ENCODE measurements around the gene ZNF536.
"Not testable (repeated sequence)": the region's sequence is repeated elsewhere in the genome, so short reads cannot be mapped to it uniquely, and the experiment has no call there.

The ZNF536 gene

DNA sequence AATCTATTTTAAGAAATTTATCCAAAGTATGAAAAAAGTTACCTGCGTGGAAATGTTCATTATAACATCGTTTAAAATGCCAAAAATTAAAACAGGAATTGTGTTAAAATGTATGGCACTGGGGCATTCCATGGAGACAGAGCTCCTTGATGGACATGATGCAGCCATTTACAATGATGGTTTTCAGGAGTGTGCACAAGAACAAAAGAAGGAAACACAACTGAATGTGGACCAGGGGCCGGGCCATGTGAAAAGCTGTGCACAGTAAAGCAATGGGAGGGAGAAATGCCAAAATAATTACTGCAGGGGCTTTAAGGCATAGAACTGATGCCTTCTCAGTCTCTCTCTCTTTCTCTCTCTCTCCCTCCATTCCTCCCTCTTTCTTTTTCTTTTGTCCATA, 115.0 kb downstream of the ZNF536 start:
- DNase-seq (ENCODE audit: low spot score): no peak

DNA sequence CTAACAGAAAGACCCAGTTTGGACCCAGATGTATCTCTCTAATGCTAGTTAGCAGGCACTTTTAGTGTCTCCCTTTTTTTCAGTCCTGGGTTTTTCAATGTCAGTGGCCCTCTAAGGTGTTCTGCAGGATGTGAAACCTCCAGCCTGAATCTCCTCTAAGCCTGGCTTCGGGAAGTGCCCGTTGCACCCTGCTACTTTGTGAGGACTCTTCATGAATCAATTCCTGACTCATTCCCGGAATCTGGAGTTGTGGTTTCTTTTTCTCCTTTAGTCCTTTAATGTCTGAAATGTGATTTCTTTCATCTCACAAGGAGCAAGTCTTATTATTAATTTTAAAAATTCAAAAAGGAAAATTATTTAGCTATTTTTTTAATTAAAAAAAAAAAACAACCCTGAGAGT, 116.0 kb downstream of the ZNF536 start:
- no peak for DNase-seq (ENCODE audit: low spot score)

DNA sequence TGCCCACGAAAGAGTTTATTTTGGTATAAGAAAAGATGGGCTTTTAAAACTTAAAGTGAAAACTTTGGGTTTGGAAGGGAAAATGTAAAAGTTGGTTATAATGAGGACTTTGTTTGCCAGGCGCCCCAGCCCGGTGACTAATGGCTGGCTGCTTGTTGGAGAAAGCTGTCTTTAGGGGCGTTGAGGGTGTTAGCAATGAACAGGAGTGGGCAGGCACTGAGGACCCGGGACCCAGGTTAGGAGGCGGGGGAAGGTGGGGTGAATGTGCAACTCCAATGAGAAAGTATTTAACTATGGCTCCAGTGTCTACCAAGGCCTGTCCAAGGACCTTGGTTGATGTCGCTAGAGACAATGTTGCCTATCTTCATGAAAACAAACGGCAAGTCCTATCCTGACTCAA, 118.6 kb downstream of the ZNF536 start:
- no peak for DNase-seq (ENCODE audit: low spot score)

DNA sequence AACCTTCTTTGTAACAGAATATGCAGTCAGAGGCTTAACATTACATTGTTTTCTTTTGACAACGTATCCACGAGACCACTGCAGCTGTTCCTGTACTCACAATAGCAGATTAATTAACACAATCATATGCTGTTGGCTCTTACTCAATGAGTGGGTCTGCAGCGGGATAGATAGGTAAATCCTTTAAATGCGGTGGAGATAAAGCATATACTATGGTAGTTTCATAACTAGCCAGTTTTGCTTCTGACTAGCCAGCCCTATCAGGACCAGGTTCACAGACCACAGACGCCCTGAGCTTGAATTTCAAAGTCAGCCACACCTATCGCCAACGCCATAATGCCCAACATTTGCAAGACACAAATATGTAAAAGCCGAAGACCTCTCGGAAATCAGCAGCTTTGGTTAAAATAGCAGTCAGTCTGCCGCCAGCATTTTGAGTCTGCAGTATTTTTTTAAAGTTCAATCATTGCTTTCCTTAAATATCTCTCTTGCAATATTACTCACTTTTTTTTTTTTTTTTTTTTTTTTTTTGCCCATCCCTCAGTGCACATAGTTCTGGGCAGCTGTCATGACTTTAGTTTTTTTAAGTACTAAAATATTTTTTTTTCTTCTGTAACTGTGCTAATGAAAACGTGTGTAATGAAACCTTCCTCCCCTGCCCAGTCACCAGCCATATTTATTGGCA, 120.5 kb downstream of the ZNF536 start:
- DNase-seq (ENCODE audit: low spot score): no peak

DNA sequence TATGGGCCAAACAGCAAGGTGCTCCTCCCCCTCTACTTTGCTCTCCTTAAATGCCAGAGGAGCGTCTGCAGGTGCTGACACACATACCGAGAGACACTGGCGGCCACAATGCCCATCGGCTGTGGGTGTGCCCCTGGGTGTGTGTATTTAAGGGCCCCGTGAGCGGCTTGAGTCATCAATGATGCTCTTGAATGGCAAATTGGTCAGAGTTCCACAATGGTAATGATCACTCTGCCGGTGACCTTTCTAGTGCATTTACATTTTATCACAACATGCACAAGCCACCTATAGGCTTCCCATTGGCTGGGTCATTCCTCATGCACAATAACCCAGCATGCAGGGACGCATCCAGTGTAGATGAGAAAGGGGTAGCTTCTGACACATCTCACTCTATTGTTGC, 124.8 kb downstream of the ZNF536 start:
- no peak for DNase-seq (ENCODE audit: low spot score)

DNA sequence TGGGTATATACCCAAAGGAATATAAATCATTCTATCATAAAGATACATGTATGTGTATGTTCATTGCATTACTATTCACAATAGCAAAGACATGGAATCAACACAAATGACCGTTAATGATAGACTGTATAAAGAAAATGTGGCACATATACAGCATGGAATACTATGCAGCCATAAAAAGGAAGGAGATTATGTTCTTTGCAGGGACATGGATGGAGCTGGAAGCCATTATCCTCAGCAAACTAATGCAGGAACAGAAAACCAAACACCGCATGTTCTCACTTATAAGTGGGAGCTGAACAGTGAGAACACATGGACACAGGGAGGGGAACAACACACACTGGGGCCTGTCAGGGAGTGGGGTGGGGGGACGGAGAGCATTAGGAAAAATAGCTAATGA, 125.9 kb downstream of the ZNF536 start:
- DNase-seq (ENCODE audit: low spot score): not testable (repeated sequence)

DNA sequence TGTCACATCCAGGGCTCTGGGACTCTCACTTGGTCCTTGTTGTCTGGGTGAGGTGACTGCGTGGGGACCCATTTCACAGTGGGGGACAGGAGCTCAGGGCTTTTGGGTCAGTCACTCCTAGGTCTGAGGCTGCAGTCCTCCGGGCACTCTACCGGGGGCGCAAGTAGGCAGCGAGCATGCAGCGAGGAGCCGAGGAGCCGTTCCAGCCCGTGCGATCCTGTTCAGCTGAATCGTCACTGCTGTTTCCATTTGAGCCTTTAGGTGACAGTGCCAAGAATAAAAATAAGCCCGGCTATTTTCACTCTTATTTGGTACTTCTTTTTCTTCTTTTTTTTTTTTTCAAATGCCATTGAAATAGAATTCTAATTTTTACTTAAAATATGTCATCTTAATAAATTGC, 126.5 kb downstream of the ZNF536 start:
- DNase-seq (ENCODE audit: low spot score): peak; percentile 63

DNA sequence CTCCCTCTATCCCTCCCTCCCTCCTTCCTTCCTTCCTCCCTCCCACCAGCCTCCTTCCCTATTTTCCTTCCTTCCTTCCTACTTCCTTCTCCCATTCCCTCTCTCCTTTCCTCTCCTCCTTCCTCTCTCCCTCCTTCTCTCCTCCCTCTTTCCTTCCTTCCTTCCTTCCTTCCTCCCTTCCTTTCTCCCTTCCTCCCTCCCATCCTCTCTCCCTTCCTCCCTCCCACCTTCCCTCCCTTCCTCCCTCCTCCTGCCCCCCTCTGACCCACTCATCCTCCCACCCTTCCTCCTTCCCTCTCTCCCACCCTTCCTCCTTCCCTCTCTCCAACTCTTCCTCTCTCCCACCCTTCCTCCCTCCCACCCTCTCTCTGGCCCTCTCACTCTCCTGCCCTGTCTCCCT, 132.1 kb downstream of the ZNF536 start:
- DNase-seq (ENCODE audit: low spot score): no peak

DNA sequence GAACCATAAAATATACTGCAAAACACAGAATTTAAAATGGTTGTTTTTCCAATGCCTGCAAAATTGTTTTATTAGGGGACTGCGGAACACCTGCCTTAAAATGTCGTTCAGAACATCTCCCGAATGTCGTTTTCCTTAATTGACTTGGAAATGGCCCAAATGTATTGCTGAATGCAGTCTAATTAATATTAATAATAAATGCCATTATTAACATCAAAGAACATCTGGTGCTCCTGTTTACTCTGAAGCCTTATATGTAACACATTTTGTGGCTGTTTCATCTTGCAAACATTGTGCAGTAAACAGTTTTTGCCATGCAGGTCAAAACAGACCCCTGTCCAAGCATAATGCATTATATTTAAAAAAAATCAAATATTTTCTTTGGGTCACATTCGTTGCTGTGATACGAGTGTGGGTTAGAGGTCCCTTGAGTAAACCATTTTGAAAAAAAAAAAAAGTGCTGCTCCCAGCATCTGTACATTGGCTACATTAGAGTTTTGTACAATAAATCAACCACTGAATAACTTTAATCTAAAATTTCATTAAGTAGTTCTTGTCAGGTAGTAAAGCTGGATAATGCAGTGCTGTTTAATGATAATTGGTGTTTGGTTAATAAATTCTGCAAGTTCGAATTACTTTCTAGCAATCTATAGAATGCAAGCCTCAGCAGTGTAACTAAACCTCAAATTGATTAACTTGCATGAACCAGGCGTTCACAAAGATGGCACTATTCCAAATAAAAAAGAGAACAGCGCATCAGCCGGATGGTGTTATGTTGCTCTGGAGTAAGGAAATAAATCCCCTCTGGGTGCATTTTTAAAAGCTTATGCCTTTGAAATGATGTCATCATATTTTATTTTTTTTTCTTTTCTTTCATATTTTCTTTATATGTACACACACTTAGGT, 140.2 kb downstream of the ZNF536 start:
- no peak for DNase-seq (ENCODE audit: low spot score)

DNA sequence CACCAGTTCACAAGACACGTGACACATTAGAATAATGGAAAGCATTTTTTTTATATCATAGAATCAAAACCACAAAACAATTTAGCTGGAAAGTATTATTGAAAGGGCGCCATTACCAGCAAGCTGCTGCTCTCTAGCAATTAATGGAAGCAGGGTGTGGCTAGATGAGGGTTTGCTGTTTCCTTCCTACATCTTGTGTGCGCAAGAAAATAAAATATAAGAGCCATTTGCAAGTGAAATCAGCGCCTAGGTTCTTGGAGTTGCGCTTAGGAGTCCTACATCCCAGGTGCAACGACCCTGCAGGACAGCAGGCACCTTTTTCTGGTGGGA, 140.9 kb downstream of the ZNF536 start:
- no peak for DNase-seq (ENCODE audit: low spot score)

DNA sequence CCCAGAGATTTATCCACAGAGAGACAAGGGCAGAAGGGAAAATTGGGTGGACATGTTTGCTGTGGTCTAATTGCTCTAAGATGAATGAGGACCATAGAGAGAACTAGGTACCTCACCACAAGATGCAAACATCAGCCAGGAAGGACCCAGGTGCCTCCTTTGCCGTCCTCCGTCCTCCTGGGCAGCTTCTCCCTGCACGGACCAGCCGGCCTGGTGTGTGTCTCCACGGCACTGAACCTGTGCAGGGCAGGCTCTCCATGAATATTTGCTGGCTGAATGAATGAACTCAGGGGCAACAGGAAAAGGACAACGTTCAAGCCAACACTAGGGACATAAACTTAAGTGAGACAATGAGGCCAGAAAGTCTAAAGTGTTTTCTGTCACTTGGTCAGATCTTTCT, 143.9 kb downstream of the ZNF536 start:
- no peak for DNase-seq (ENCODE audit: low spot score)

DNA sequence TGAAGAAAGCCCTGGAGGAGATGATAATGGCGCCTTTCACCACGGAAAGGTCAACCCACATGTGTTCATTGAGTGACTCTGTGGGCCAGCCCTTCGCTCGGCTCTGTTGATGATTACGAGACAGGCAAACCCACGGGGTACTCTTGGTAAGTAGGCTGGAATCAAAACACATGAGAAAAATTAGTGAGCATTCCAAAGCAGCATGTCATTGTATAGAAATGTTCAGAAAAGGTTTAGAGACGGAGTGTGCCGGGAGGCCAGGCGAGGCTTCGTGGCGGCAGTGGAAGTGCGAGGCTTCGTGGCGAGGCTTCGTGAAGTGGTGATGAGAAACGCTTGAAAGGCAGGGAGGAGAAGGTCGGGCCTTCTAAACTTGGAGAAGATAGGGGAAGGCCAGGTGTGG, 144.3 kb downstream of the ZNF536 start:
- DNase-seq (ENCODE audit: low spot score): no peak

DNA sequence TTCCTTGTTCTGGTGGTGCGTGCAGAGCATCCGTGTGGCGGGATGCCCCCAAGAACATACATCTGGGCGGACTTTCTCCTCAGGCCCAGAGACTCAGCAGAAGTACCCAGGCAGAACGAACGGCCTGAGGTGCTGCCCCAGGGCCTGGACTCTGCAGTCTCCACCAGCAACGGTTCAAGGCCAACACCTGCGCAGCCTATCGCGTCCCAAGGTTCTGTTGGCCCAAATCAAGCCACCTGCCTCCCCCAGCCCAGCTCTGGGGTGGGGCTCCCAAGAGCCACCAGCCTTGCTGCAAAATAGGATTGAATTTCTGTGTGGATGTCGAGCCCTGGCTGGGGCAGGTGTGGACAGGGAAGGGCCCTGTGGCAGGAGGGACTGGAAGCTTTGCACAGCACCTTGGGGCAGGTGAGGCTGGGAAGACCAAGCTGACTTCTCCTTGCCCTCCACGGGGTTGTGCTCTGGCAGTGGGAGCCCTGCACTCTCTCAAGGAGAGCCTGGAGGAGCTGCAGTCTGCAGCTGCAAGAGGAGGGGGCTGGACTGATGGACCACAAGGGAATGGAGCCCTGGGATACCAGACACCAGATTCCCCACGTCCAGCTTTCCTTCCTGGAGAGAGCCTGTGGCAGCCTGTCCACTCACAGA, 146.9 kb downstream of the ZNF536 start:
- no peak for DNase-seq (ENCODE audit: low spot score)

DNA sequence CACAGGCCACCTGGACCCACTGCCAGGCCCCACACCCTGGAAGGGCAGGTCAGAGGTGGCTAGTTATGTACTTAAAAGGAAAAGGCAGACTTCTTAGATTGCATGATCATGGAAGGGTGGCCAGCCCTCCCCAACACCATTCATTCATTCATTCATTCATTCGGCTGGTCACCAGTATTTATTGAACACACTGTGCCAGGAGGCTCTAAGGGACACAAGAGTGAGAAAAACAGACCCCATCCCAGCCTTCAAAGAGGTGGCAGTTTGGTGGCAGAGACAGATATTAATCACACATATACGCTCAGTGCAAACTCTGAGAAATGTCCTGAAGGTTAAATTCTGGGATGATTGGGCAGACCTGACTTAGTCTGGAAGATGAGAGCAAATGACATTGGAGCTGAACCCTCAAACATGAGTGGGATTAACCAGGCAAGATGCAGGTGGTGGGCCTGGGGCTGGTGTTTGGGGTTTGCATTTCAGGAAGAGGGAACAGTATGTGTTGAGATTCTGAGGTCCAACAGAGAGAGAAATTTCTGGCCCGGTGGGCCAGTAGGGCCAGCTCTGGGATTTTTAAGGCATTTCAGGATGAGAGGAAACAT, 147.5 kb downstream of the ZNF536 start:
- DNase-seq (ENCODE audit: low spot score): no peak

DNA sequence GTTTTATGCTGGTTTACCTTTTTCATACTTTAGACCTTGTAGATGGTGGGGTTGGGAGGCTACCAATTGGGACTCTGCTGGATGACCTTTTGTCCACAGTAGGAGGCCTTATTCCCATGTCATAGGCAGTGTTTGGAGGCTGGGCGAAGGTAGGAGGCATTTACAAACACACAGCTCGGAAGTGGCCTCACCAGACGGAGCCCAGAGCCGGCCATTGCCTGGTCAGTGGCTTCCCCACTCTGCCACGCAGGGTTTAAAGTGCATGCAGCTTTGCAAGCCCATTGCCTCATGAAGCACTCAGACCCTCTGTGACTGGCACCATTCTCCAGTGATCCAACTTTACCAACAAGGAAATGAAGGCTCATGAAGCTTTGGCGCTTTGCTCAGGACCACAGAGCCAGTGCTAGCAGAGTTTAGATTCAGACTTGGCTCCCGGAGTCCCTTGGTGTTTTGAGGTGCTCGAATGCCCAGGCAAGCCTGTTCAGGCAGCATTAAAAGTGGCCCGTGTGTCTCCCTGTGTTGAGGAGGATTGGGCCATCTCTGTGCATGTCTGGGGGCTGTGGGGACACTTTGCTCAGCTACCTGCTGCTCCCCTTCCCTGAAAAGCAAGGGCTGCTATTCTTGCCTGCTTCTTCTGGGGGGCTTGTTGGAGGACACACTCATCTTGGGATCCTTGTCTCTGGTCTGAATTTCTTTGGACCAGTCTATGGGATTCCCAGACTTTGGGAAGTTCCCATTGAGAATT, 148.7 kb downstream of the ZNF536 start:
- no peak for DNase-seq (ENCODE audit: low spot score)

DNA sequence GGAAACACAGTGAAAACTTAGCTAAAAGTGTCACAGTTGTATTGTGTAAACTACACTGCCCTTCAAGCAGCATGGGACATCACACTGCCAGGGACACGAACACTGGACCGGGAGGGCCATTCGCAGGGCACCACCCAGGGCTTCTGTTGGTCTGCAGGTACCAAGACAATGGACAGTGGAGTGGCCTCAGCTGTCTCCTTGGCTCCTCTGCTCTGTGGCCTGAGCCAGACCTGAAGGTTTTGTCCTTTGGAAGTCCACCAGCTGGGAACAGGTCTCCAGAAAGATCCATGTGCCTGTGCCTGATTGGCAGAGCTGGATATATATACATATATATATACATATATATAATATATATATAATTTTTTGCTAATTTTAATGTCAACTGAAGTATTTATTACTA, 149.8 kb downstream of the ZNF536 start:
- DNase-seq (ENCODE audit: low spot score): no peak

DNA sequence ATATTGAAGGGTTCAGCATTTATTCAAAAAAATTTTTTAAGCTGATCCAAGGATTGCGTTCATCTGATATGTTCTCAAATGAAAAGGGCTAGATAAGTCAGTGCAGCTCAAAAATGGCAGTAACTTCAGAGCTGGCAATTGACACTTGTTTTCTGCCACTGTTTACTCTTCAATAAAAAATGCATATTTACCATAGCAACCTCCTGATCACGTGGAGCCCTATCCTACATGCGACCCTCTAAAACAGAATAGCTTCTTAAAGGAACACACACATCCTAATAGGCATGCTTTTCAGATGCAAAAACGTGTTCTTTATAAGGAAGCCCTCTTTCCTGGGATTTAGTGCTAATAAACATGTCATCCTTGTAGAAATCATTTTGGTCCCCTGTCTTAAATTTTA, 150.2 kb downstream of the ZNF536 start:
- no peak for DNase-seq (ENCODE audit: low spot score)

DNA sequence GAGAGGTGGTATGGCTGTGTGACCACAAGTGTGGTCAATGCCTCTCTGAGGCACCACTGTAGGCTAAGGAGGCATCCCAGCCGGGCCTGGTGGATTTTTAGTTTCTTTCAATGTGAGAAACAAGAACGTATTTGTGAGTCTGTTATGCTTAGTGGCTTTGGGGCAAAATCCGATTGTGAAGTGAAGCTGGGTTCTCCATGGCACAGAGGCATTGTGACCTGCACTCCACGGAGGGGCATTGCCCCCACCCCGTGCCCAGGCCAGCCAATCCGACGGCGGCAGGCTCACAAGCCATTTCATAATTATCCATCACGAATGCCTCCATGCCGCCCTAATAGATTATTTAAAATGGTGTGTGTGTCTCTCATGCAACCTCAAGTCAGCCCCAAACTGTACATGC, 151.6 kb downstream of the ZNF536 start:
- no peak for DNase-seq (ENCODE audit: low spot score)

DNA sequence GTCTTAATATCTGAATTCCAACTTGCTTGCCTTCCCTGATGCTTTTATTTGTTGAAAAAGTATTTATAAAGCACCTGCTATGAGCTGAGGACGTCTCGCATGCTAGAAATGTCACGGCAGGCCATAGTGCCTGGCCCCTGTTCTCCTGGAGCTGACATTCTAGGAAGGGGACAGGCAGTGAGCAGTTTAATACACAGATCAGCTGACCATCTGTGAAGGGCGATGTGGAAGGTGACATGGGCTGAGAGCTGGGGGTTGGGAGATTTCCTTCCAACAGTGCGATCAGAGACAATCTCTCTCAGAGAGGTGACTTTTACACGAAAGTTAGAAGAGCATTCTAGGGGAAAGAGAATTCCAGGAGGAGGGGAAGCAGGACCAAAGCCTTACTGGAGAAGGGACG, 153.2 kb downstream of the ZNF536 start:
- DNase-seq (ENCODE audit: low spot score): no peak

DNA sequence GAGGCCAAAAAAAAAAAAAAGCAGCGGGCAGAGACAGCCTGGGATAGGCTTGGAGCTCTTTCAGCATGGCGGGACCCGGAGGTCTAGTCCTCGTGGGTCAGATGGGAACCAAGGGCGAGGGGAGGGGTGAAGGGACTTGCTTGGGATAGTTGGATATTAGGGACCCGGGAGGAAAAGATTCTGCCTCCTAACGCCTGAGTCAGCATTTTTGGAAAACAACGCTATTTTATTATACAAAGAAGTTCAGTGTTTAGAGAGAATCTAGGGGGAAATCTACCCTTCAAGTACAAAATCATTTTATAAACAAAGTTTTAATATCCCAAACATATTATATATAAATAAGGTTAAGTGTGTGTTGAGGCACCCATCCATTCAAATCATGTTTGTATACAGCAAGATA, 156.7 kb downstream of the ZNF536 start:
- DNase-seq (ENCODE audit: low spot score): no peak

DNA sequence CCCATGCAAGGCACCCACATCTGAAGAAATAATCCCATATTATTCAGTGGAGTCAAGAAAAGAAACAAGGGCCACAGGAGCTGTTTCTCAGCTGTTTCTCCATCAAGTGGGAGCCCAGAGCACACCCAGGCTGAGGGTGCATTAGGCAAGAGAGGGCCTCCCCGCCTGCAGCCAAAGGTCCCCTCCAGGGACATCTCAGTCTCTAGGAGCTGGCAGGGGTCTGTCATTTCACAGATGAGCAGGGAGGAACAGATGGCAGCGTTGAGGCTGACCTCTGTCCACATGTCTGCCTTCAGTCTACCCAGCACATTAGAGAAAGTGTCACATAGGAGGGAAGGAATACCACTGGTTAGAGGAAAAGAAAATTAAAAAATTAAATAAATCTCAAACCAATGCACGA, 157.7 kb downstream of the ZNF536 start:
- no peak for DNase-seq (ENCODE audit: low spot score)

DNA sequence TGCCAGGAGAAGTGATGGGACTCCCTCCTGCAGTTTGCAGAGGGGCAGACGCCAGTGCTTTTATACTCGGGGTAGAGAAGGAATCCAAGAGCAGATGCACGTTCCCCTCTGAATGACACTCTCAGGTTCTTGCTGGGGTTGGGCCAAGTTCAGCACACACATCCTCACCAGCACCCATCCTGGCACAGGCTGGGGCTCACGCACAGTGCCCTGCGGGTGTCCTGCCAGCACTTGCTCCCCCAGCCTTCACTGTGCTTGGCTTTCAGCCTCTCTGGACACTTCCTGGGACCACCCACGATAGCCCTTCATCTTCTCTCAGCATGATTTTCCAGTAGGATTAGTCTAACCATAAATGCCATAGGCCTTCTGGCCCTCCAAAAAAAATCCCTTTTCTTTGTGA, 158.6 kb downstream of the ZNF536 start:
- no peak for DNase-seq (ENCODE audit: low spot score)

Measured in iPS-NIHi11 (cell line).